Loucy (cell line): ENCODE results near the gene KCNQ2.

Experiments
- H2AFZ ChIP-seq: fragments of 200-600 bp; sonication (generic); 2 replicates; pipeline ENCODE4 v1.6.0; 2016; ENCODE audit warnings: antibody characterized with exemption, mild to moderate bottlenecking, low read length, moderate library complexity
- H3F3A ChIP-seq: fragments of 200-600 bp; 2 replicates; pipeline ENCODE4 v1.6.0; 2016; ENCODE audit warnings: antibody characterized with exemption, low read depth, mild to moderate bottlenecking
- H3K27me3 ChIP-seq: fragments of 200-600 bp; sonication (generic); 2 replicates; pipeline ENCODE4 v1.6.1; 2014; ENCODE audit warnings: low read length, mild to moderate bottlenecking; ENCODE audit not compliant: insufficient read depth, poor library complexity, severe bottlenecking
- H3K36me3 ChIP-seq: fragments of 200-600 bp; sonication (generic); 2 replicates; pipeline ENCODE4 v1.6.1; 2016; ENCODE audit warnings: low read length; ENCODE audit not compliant: insufficient read depth
- H3K4me1 ChIP-seq: fragments of 200-600 bp; sonication (generic); 2 replicates; pipeline ENCODE4 v1.5.1; 2014; ENCODE audit warnings: low read length, mild to moderate bottlenecking; ENCODE audit not compliant: insufficient read depth, poor library complexity, severe bottlenecking
- H3K4me2 ChIP-seq: fragments of 200-600 bp; sonication (generic); 2 replicates; pipeline ENCODE4 v1.6.0; 2014; ENCODE audit warnings: antibody characterized with exemption, low read length, low read depth, mild to moderate bottlenecking; ENCODE audit not compliant: poor library complexity, severe bottlenecking
- H3K4me3 ChIP-seq: fragments of 200-600 bp; sonication (generic); 2 replicates; pipeline ENCODE4 v1.5.1; 2014; ENCODE audit warnings: low read length, mild to moderate bottlenecking, mixed read lengths; ENCODE audit not compliant: poor library complexity, severe bottlenecking
- H3K79me2 ChIP-seq: fragments of 200-600 bp; sonication (generic); 2 replicates; pipeline ENCODE4 v1.6.1; 2014; ENCODE audit warnings: low read length; ENCODE audit not compliant: insufficient read depth
- H3K9ac ChIP-seq: fragments of 200-600 bp; sonication (generic); 2 replicates; pipeline ENCODE4 v1.6.0; 2014; ENCODE audit warnings: mild to moderate bottlenecking, low read depth, low read length, moderate library complexity; ENCODE audit not compliant: poor library complexity, severe bottlenecking
- H3K9me2 ChIP-seq: fragments of 200-600 bp; sonication (generic); replicated peaks from 2 replicates; pipeline ENCODE4 v1.6.1; 2016; ENCODE audit warnings: low read depth, low read length, mixed read lengths
- H3K9me3 ChIP-seq: fragments of 200-600 bp; sonication (generic); 2 replicates; pipeline ENCODE4 v1.6.1; 2014; ENCODE audit warnings: mild to moderate bottlenecking, antibody characterized with exemption, low read length, low read depth; ENCODE audit not compliant: insufficient read depth
- H4K20me1 ChIP-seq: fragments of 200-600 bp; sonication (generic); 2 replicates; pipeline ENCODE4 v1.6.0; 2014; ENCODE audit warnings: antibody characterized with exemption, low read length, mild to moderate bottlenecking; ENCODE audit not compliant: insufficient read depth, poor library complexity, severe bottlenecking
- EZH2phosphoT487 ChIP-seq: fragments of 200-600 bp; IDR thresholded peaks from 2 replicates; pipeline ENCODE4 v1.6.1; 2018; ENCODE audit warnings: antibody characterized with exemption, mild to moderate bottlenecking, moderate library complexity, borderline replicate concordance
- TF ChIP-seq, protein P1 (sequence below): fragments of 200-600 bp; sonication (generic); conservative IDR thresholded peaks from 2 replicates; pipeline ENCODE4 v1.5.1; 2014; ENCODE audit warnings: mild to moderate bottlenecking, antibody characterized with exemption, low read length

KCNQ2 gene

DNA sequence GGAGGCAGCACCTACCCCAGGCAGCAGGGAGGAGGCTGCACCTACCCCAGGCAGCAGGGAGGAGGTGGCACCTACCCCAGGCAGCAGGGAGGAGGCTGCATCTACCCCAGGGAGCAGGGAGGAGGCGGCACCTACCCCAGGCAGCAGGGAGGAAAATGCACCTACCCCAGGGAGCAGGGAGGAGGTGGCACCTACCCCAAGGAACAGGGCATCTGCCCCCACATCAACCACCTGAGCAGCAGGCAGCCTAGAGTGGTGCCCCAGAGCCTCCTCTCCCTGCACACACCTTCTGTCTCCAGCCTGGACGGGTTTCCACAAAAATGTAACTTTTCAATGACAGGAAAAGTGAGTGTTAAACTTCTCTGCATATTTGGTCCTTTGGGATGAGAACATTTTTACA lies 10.2 kb downstream of the KCNQ2 start:
- Histone ChIP-seq H3K27me3 (no peaks in the 10 kb centered on the region), H4K20me1 (no peaks in the 10 kb centered on the region), H2AFZ (no peak overlapping the region), H3K36me3 (no peaks in the 10 kb centered on the region), H3F3A (no peaks in the 10 kb centered on the region), H3K79me2 (no peaks in the 10 kb centered on the region), H3K9me2 (no peaks in the 10 kb centered on the region), H3K4me1 (peaks cover 11% of the 10 kb centered on the region), H3K9ac (no peak overlapping the region), H3K4me2 (no peak overlapping the region), H3K4me3 (no peak overlapping the region), H3K9me3 (no peaks in the 10 kb centered on the region)
- TF ChIP-seq EZH2phosphoT487, result no peak
- TF ChIP-seq, protein P1, sequence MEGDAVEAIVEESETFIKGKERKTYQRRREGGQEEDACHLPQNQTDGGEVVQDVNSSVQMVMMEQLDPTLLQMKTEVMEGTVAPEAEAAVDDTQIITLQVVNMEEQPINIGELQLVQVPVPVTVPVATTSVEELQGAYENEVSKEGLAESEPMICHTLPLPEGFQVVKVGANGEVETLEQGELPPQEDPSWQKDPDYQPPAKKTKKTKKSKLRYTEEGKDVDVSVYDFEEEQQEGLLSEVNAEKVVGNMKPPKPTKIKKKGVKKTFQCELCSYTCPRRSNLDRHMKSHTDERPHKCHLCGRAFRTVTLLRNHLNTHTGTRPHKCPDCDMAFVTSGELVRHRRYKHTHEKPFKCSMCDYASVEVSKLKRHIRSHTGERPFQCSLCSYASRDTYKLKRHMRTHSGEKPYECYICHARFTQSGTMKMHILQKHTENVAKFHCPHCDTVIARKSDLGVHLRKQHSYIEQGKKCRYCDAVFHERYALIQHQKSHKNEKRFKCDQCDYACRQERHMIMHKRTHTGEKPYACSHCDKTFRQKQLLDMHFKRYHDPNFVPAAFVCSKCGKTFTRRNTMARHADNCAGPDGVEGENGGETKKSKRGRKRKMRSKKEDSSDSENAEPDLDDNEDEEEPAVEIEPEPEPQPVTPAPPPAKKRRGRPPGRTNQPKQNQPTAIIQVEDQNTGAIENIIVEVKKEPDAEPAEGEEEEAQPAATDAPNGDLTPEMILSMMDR, result no peak

DNA sequence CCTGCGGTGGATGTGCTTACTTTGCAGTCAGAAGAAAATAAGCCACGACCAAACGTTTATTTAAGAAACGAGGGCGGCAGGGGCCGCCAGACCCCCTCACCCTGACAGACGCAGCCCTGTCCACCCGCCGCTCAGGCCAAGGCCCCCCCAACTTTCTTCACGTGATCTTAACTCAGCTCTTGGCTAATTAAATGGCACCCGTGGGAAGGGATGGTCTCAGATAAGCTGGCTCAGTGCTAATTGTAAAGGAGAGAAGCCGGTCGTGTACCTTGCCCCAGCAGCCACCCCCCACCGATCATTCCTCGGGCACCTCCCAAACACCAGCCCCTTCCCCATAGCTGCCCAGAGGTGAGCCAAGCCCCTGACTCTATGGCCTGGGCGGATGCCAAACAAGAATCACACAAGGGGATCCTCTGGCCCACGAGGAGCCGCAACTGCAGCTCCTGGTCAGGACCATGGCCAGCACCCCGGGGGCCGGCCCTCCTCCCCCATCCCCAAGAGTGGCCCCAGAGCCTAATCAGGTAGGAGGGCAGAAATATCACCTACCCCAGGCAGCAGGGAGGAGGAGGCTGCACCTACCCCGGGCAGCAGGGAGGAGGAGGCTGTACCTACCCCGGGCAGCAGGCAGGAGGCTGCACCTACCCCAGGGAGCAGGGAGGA lies 11.2 kb downstream of the KCNQ2 start:
- Histone ChIP-seq H3K9me2 (no peaks in the 10 kb centered on the region), H3K9me3 (no peaks in the 10 kb centered on the region), H4K20me1 (no peaks in the 10 kb centered on the region), H3K4me2 (no peak overlapping the region), H2AFZ (no peak overlapping the region), H3F3A (no peaks in the 10 kb centered on the region), H3K27me3 (no peaks in the 10 kb centered on the region), H3K36me3 (no peaks in the 10 kb centered on the region), H3K79me2 (no peaks in the 10 kb centered on the region), H3K4me1 (peaks cover 15% of the 10 kb centered on the region), H3K4me3 (no peak overlapping the region), H3K9ac (no peak overlapping the region)
- no peak for TF ChIP-seq EZH2phosphoT487
- TF ChIP-seq, protein P1, result no peak

DNA sequence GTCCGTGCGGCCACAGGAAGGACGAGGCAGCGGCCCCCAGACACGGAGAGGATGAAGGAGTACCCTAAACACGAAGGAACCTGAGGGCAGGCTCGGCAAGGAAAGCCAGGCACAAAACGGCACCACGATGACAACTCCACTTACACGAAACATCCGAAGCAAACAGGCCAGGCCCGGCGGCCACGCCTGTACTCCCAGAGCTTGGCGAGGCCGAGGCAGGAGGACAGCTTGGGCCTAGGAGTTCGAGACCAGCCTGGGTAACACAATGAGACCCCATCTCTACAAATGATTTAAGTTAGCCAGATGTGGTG lies 13.4 kb downstream of the KCNQ2 start:
- Histone ChIP-seq H4K20me1 (no peaks in the 10 kb centered on the region), H3K9me3 (no peaks in the 10 kb centered on the region), H2AFZ (no peak overlapping the region), H3K4me3 (no peak overlapping the region), H3K36me3 (no peaks in the 10 kb centered on the region), H3K9ac (no peak overlapping the region), H3K4me1 (peaks cover 18% of the 10 kb centered on the region), H3K9me2 (no peaks in the 10 kb centered on the region), H3K27me3 (no peaks in the 10 kb centered on the region), H3K4me2 (no peak overlapping the region), H3K79me2 (no peaks in the 10 kb centered on the region), H3F3A (no peaks in the 10 kb centered on the region)
- no peak for TF ChIP-seq EZH2phosphoT487
- TF ChIP-seq, protein P1, result no peak
